ENCODE data around the gene SLFN13.
"Not testable (repeated sequence)": the region's sequence is repeated elsewhere in the genome, so short reads cannot be mapped to it uniquely, and the experiment has no call there.

SLFN13 gene

DNA sequence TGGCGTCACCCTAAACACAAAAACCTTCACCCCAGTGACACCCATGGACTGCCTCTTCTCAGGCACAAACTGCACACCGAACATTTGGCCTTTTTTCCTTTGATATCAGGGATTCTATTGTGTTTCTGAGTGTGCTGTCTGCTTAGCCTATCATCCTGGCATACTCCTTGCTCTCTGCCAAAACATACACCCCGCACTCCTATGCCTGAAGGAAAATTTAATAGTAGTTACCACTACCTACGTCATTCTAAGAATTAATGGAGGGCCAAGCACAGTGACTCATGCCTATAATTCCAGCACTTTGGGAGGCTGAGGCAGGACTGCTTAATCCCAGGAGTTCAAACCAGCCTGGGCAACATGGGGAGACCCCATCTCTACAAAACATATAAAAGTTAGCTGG is 19.9 kb upstream of the SLFN13 start:
- TF ChIP-seq MYC (IDR thresholded peaks at IDR 0.05; ENCODE audit: low read depth, low read length) = no peak
- no peak for TF ChIP-seq MAX (IDR thresholded peaks at IDR 0.05; ENCODE audit: low read depth, low read length)
- no peak for TF ChIP-seq CTCF (IDR thresholded peaks at IDR 0.05; ENCODE audit: low read depth, low read length)
- no peak for TF ChIP-seq POLR2A (IDR thresholded peaks at IDR 0.05; ENCODE audit: extremely low read depth, insufficient read length)
- no peak overlapping the region for H3K4me3 ChIP-seq (ENCODE audit: low read depth, low read length)
- DNase-seq (ENCODE audit: low read depth) = no peak

- TF ChIP-seq POLR2A (IDR thresholded peaks at IDR 0.05; ENCODE audit: extremely low read depth, insufficient read length) (no peak), MYC (IDR thresholded peaks at IDR 0.05; ENCODE audit: low read depth, low read length) (no peak), MAX (IDR thresholded peaks at IDR 0.05; ENCODE audit: low read depth, low read length) (no peak), CTCF (IDR thresholded peaks at IDR 0.05; ENCODE audit: low read depth, low read length) (no peak)
- DNase-seq (ENCODE audit: low read depth) = no peak
- H3K4me3 ChIP-seq (ENCODE audit: low read depth, low read length) = no peak overlapping the region
Measured at GRCh38 chr17:35467824-35468223, 19.3 kb upstream of the SLFN13 start.

DNA sequence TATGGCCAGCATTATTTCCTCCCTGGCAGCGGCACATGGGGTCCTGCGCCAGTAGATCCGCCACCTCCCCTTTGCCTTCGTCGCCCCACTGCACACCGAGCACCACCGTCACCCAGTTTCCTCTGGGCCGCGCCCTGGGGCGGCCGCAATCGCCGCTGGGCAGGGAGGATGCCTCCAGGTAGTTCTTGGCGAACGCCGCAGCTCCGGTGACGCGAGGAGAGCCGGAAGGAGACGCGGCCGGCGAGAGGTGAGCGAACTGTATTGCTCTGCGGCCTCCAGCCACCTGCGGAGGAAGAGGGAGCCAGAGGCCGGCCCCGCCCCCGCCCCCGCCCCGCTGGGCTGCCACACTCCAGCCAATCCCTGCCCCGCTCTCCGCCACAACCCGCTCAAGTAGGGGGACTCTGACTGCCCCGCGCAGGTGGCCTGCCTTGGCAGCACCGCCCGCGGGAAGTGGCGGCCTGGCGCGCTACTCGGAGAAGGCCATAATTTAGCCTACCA is 11.8 kb upstream of the SLFN13 start:
- H3K4me3 ChIP-seq (ENCODE audit: low read depth, low read length) = no peak overlapping the region
- TF ChIP-seq MAX (IDR thresholded peaks at IDR 0.05; ENCODE audit: low read depth, low read length) = no peak
- no peak for TF ChIP-seq POLR2A (IDR thresholded peaks at IDR 0.05; ENCODE audit: extremely low read depth, insufficient read length)
- TF ChIP-seq CTCF (IDR thresholded peaks at IDR 0.05; ENCODE audit: low read depth, low read length) = no peak
- no peak for TF ChIP-seq MYC (IDR thresholded peaks at IDR 0.05; ENCODE audit: low read depth, low read length)
- no peak for DNase-seq (ENCODE audit: low read depth)

DNA sequence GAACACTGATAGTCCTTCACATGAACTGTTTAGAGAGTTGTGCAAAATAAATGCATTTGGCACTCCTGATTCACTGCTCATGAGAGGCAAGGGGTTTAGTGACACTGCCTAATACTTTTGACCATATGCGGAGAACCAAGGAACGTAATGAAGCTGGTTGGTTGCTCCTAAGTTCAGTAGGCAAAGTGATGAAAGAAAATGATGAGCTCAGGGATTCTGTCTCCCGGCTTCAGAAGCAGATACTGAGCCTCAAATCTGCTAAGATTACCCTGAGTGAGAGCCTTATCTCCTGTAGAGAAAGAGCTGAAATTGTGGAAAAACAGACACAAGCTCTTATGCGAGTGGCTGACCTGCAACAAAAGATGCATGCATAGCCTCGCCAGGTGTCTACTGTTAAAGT is 5.5 kb upstream of the SLFN13 start:
- not testable (repeated sequence) for DNase-seq (ENCODE audit: low read depth); H3K4me3 ChIP-seq (ENCODE audit: low read depth, low read length)

GRCh38 chr17:35453171-35453570 is 4.6 kb upstream of the SLFN13 start:
- H3K4me3 ChIP-seq (ENCODE audit: low read depth, low read length) = no peak overlapping the region
- TF ChIP-seq MAX (IDR thresholded peaks at IDR 0.05; ENCODE audit: low read depth, low read length) (no peak), MYC (IDR thresholded peaks at IDR 0.05; ENCODE audit: low read depth, low read length) (no peak), POLR2A (IDR thresholded peaks at IDR 0.05; ENCODE audit: extremely low read depth, insufficient read length) (no peak), CTCF (IDR thresholded peaks at IDR 0.05; ENCODE audit: low read depth, low read length) (no peak)
- DNase-seq (ENCODE audit: low read depth) = no peak

DNA sequence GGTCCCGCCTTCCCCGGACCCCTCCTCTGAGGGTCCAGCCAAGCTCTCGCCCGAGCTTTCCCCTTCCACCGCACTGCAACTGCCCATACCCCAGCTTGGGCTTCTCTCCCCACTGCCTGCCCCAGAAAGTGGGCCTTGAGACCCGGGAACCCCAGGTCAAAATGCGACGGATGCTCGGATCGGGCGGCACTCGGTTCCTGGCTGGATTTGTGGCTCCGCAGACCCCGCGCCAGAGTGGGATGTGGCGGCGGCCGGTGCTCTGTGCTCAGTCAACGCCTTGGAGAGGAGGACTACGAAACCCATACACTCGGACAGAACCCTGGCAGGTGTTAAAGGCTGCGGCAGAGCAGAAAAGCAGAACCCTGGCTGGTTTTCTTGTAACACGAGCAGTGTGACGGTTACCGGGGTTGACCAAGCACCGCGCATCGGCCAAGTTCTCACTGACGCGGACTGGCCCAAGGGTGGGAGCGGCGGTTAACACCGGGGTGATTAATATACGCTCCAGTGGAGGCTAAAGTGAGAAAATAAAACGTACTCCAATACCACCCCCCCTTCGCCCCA is 885 bp upstream of the SLFN13 start:
- TF ChIP-seq MYC (IDR thresholded peaks at IDR 0.05; ENCODE audit: low read depth, low read length) (0 out of 2 replicates have a peak, but pooled peaks have one; percentile 52), POLR2A (IDR thresholded peaks at IDR 0.05; ENCODE audit: extremely low read depth, insufficient read length) (peak; percentile 48), CTCF (IDR thresholded peaks at IDR 0.05; ENCODE audit: low read depth, low read length) (no peak), MAX (IDR thresholded peaks at IDR 0.05; ENCODE audit: low read depth, low read length) (peak; percentile 46; the same call in 1 of the 2 replicates)
- DNase-seq (ENCODE audit: low read depth) = peak; percentile 91
- peak overlapping the region; percentile 85 for H3K4me3 ChIP-seq (ENCODE audit: low read depth, low read length)

Data from NB4 (cell line).